OCI-LY1 (cell line): ENCODE results near the gene SPOCK2.

ENCODE experiments used
- H2AFZ ChIP-seq: fragments of 200-600 bp; sonication (generic), shearing (Covaris generic); 2 replicates; pipeline ENCODE4 v1.6.0; 2014; ENCODE audit warnings: antibody characterized with exemption, mild to moderate bottlenecking, low read length
- H3F3A ChIP-seq: fragments of 200-600 bp; sonication (generic), shearing (Covaris generic); 2 replicates; pipeline ENCODE4 v1.6.0; 2014; ENCODE audit warnings: mild to moderate bottlenecking, antibody characterized with exemption, low read length, moderate library complexity; ENCODE audit not compliant: insufficient read depth
- H3K27ac ChIP-seq: fragments of 200-600 bp; sonication (generic); 2 replicates; pipeline ENCODE4 v1.5.1; 2014; ENCODE audit warnings: low read length, mixed run types, mild to moderate bottlenecking, low read depth; ENCODE audit not compliant: poor library complexity, severe bottlenecking
- H3K27me3 ChIP-seq: fragments of 200-600 bp; sonication (generic); 2 replicates; pipeline ENCODE4 v1.6.0; 2014; ENCODE audit warnings: antibody characterized with exemption, mild to moderate bottlenecking, low read length, moderate library complexity; ENCODE audit not compliant: insufficient read depth
- H3K36me3 ChIP-seq: fragments of 200-600 bp; sonication (generic); 2 replicates; pipeline ENCODE4 v1.6.1; 2014; ENCODE audit warnings: mild to moderate bottlenecking, antibody characterized with exemption, low read length, moderate library complexity, mixed read lengths; ENCODE audit not compliant: insufficient read depth
- H3K4me1 ChIP-seq: fragments of 200-600 bp; sonication (generic); 2 replicates; pipeline ENCODE4 v1.5.1; 2014; ENCODE audit warnings: mild to moderate bottlenecking, low read length, moderate library complexity; ENCODE audit not compliant: insufficient read depth, severe bottlenecking
- H3K4me2 ChIP-seq: fragments of 200-600 bp; sonication (generic), shearing (Covaris generic); 2 replicates; pipeline ENCODE4 v1.6.1; 2014; ENCODE audit warnings: low read length
- H3K4me3 ChIP-seq: fragments of 200-600 bp; sonication (generic); 2 replicates; pipeline ENCODE4 v1.5.1; 2014; ENCODE audit warnings: low read length, low read depth, mild to moderate bottlenecking, mixed read lengths; ENCODE audit not compliant: poor library complexity, severe bottlenecking
- H3K79me2 ChIP-seq: fragments of 200-600 bp; shearing (Covaris generic); 2 replicates; pipeline ENCODE4 v1.6.1; 2016; ENCODE audit warnings: mixed run types, low read length, mixed read lengths; ENCODE audit not compliant: insufficient read depth
- H3K9ac ChIP-seq: fragments of 200-600 bp; sonication (generic), shearing (Covaris generic); 2 replicates; pipeline ENCODE4 v1.6.1; 2014; ENCODE audit warnings: mild to moderate bottlenecking, low read length, mixed read lengths
- H3K9me2 ChIP-seq: fragments of 200-600 bp; sonication (generic), shearing (Covaris generic); 2 replicates; pipeline ENCODE4 v1.6.1; 2014; ENCODE audit warnings: low read depth, mild to moderate bottlenecking, low read length, mixed read lengths
- H3K9me3 ChIP-seq: fragments of 200-600 bp; shearing (Covaris generic); 2 replicates; pipeline ENCODE4 v1.6.1; 2014; ENCODE audit warnings: low read length, mixed read lengths
- H4K20me1 ChIP-seq: fragments of 200-600 bp; sonication (generic), shearing (Covaris generic); 2 replicates; pipeline ENCODE4 v1.6.0; 2016; ENCODE audit warnings: mild to moderate bottlenecking, low read length; ENCODE audit not compliant: insufficient read depth
- EZH2 ChIP-seq: fragments of 200-600 bp; sonication (generic), shearing (Covaris generic); IDR thresholded peaks from 2 replicates; pipeline ENCODE4 v1.8.0; 2017; ENCODE audit warnings: borderline replicate concordance, mixed run types, mild to moderate bottlenecking, antibody characterized with exemption, low read length, moderate library complexity, mixed read lengths
- TF ChIP-seq, protein P1 (sequence below): fragments of 200-600 bp; sonication (generic), shearing (Covaris generic); IDR thresholded peaks from 2 replicates; pipeline ENCODE4 v1.5.1; 2017; ENCODE audit warnings: mild to moderate bottlenecking, antibody characterized with exemption, low read length, moderate library complexity, mixed read lengths

The SPOCK2 gene

GRCh38 chr10:72089618-72090017 is 1.3 kb upstream of the SPOCK2 start:
- H3K4me3 ChIP-seq: no peak overlapping the region
- peaks cover 40% of the 10 kb centered on the region for H3K4me1 ChIP-seq
- no peaks in the 10 kb centered on the region for H4K20me1 ChIP-seq
- H3K27ac ChIP-seq: peak overlapping the region; percentile 86
- H3K9ac ChIP-seq: no peak overlapping the region
- no peaks in the 10 kb centered on the region for H3F3A ChIP-seq
- no peaks in the 10 kb centered on the region for H3K9me3 ChIP-seq
- H3K79me2 ChIP-seq: no peaks in the 10 kb centered on the region
- no peak overlapping the region; the same call in 1 of the 2 replicates for H3K4me2 ChIP-seq
- no peak overlapping the region for H2AFZ ChIP-seq
- no peaks in the 10 kb centered on the region for H3K9me2 ChIP-seq
- no peak for TF ChIP-seq EZH2
- TF ChIP-seq, protein P1, sequence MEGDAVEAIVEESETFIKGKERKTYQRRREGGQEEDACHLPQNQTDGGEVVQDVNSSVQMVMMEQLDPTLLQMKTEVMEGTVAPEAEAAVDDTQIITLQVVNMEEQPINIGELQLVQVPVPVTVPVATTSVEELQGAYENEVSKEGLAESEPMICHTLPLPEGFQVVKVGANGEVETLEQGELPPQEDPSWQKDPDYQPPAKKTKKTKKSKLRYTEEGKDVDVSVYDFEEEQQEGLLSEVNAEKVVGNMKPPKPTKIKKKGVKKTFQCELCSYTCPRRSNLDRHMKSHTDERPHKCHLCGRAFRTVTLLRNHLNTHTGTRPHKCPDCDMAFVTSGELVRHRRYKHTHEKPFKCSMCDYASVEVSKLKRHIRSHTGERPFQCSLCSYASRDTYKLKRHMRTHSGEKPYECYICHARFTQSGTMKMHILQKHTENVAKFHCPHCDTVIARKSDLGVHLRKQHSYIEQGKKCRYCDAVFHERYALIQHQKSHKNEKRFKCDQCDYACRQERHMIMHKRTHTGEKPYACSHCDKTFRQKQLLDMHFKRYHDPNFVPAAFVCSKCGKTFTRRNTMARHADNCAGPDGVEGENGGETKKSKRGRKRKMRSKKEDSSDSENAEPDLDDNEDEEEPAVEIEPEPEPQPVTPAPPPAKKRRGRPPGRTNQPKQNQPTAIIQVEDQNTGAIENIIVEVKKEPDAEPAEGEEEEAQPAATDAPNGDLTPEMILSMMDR: no peak
- H3K27me3 ChIP-seq: no peaks in the 10 kb centered on the region
- no peaks in the 10 kb centered on the region; the same call in 1 of the 2 replicates for H3K36me3 ChIP-seq

DNA sequence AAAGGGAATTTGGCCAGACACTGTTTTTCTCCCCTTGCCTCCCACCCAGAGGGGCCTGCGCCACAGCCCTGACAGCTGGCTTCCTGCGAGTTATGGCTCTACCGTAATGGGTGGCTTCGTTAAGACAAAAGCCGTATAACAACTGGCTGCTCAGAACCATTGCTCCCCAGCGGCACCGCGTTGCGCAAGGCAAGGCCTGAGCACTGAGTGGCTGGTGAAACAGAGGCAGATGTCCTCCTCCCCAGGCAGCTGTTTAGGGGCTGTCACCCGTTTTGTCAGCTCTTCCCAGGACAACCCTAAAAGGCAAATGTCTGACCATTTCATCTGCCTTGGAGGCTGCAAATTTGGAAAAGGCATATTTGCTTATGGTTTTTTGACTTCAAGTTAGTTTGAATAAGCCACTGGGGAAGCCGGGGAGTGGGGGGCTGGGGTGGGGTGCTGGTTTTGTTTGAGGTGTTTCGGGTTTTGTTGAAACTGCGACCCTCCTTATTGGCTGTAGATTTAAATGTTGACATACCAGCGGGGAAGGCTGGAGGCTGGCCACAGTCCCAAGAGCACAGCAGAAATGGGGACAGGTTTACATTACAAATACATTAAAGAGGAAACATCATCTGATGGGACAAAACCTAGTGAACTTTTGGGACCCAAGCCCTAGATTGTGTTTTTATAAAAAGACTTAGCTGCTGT is 681 bp upstream of the SPOCK2 start:
- Histone ChIP-seq H3K4me3 (peak overlapping the region; percentile 79), H3K4me2 (peak overlapping the region; percentile 81), H3F3A (no peaks in the 10 kb centered on the region)

DNA sequence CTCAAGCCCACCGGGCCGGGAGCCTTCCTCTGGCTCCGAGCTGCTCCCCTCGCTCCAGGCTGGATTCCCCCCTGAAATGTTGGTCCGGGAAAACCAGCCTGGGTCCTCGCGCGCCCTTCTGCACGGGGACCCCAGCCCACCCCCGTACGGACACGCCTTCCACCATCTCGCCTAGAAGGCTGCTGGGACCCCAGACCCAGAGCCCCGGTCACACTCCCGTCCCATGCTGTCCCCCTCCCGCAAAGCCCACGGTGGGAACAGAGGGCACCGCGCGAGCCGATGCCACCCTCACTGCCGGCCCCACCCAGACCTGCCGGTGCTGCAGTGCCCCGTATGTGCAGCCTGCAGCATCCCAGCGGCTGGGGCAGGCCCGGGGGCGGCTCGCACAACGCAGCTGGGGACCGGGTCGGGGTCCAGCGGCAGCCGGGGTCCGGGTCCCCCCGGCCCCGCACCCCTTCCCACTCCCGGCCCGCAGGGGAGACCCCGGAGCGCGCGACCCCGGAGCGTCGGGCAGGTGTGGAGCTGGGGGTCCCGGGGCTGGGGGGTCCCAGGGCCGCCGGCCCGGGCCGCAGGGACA is 871 bp downstream of the SPOCK2 start:
- H3K4me3 ChIP-seq: peak overlapping the region; percentile 79
- peak overlapping the region; percentile 86 for H3K27ac ChIP-seq
- no peaks in the 10 kb centered on the region for H3K79me2 ChIP-seq
- no peaks in the 10 kb centered on the region for H3K9me2 ChIP-seq
- H3K4me2 ChIP-seq: peak overlapping the region; percentile 81
- no peaks in the 10 kb centered on the region for H3K27me3 ChIP-seq
- TF ChIP-seq, protein P1: no peak
- no peak for TF ChIP-seq EZH2
- H3F3A ChIP-seq: no peaks in the 10 kb centered on the region
- peak overlapping the region; percentile 95 for H3K9ac ChIP-seq
- peaks cover 61% of the 10 kb centered on the region for H3K4me1 ChIP-seq
- H4K20me1 ChIP-seq: no peaks in the 10 kb centered on the region
- no peaks in the 10 kb centered on the region; the same call in 1 of the 2 replicates for H3K36me3 ChIP-seq
- no peak overlapping the region for H2AFZ ChIP-seq
- H3K9me3 ChIP-seq: no peaks in the 10 kb centered on the region

More for the DNA sequence above, 681 bp upstream of the SPOCK2 start:
- peak overlapping the region; percentile 86 for H3K27ac ChIP-seq
- no peaks in the 10 kb centered on the region for H3K9me2 ChIP-seq
- peaks cover 46% of the 10 kb centered on the region for H3K4me1 ChIP-seq
- H3K9me3 ChIP-seq: no peaks in the 10 kb centered on the region
- H3K27me3 ChIP-seq: no peaks in the 10 kb centered on the region
- H2AFZ ChIP-seq: no peak overlapping the region
- H4K20me1 ChIP-seq: no peaks in the 10 kb centered on the region
- H3K36me3 ChIP-seq: no peaks in the 10 kb centered on the region; the same call in 1 of the 2 replicates
- no peaks in the 10 kb centered on the region for H3K79me2 ChIP-seq
- TF ChIP-seq, protein P1: no peak
- no peak for TF ChIP-seq EZH2
- H3K9ac ChIP-seq: peak overlapping the region; percentile 95
